ENCODE measurements around the gene SH2B3.

SH2B3 gene

GRCh38 chr12:111409403-111409779 lies 3.7 kb downstream of the SH2B3 start:
- no peak for DNase-seq (ENCODE audit: low read depth)

GRCh38 chr12:111409780-111410430 lies 4.2 kb downstream of the SH2B3 start:
- DNase-seq (ENCODE audit: low read depth), result no peak

- no peak for DNase-seq (ENCODE audit: low read depth)
These were observed 4.9 kb downstream of the SH2B3 start for GRCh38 chr12:111410431-111411184.

GRCh38 chr12:111411185-111411764 lies 5.6 kb downstream of the SH2B3 start:
- no peak for DNase-seq (ENCODE audit: low read depth)

GRCh38 chr12:111412007-111412829 lies 6.5 kb downstream of the SH2B3 start:
- DNase-seq (ENCODE audit: low read depth), result no peak

- no peak for DNase-seq (ENCODE audit: low read depth)
These were observed 7.2 kb downstream of the SH2B3 start for GRCh38 chr12:111412830-111413441.

GRCh38 chr12:111413442-111414086 lies 7.8 kb downstream of the SH2B3 start:
- DNase-seq (ENCODE audit: low read depth), result no peak

- no peak for DNase-seq (ENCODE audit: low read depth)
These were observed 9.1 kb downstream of the SH2B3 start for GRCh38 chr12:111414711-111415252.

GRCh38 chr12:111417290-111417689 lies 11.6 kb downstream of the SH2B3 start:
- no peak for DNase-seq (ENCODE audit: low read depth)

GRCh38 chr12:111417784-111418593 lies 12.3 kb downstream of the SH2B3 start:
- no peak for DNase-seq (ENCODE audit: low read depth)

- no peak for DNase-seq (ENCODE audit: low read depth)
These were observed 12.8 kb downstream of the SH2B3 start for GRCh38 chr12:111418594-111418880.

- DNase-seq (ENCODE audit: low read depth), result no peak
These were observed 14.1 kb downstream of the SH2B3 start for GRCh38 chr12:111419784-111420183.

GRCh38 chr12:111420494-111420893 lies 14.8 kb downstream of the SH2B3 start:
- DNase-seq (ENCODE audit: low read depth), result no peak

- DNase-seq (ENCODE audit: low read depth), result no peak
These were observed 18.6 kb downstream of the SH2B3 start for GRCh38 chr12:111424189-111424792.

- no peak for DNase-seq (ENCODE audit: low read depth)
These were observed 19.1 kb downstream of the SH2B3 start for GRCh38 chr12:111424793-111425251.

GRCh38 chr12:111425655-111426054 lies 19.9 kb downstream of the SH2B3 start:
- no peak for DNase-seq (ENCODE audit: low read depth)

- DNase-seq (ENCODE audit: low read depth), result no peak
These were observed 20.8 kb downstream of the SH2B3 start for GRCh38 chr12:111426344-111427185.

GRCh38 chr12:111427417-111428074 lies 21.8 kb downstream of the SH2B3 start:
- DNase-seq (ENCODE audit: low read depth), result no peak
